Ishikawa (cell line): ENCODE data around the gene TSNAX.

Experiments used
- CEBPB ChIP-seq: IDR thresholded peaks from 2 replicates; pipeline ENCODE4 v1.6.1; 2012
- CREB1 ChIP-seq: IDR thresholded peaks from 2 replicates; pipeline ENCODE4 v1.6.1; 2012; ENCODE audit warnings: low read depth
- EGR1 ChIP-seq: IDR thresholded peaks from 2 replicates; pipeline ENCODE4 v1.6.1; 2012
- EP300 ChIP-seq: IDR thresholded peaks from 2 replicates; pipeline ENCODE4 v1.6.1; 2012; ENCODE audit warnings: borderline replicate concordance
- FOXM1 ChIP-seq: IDR thresholded peaks from 2 replicates; pipeline ENCODE4 v1.6.1; 2012; ENCODE audit warnings: low read depth, borderline replicate concordance
- MAX ChIP-seq: IDR thresholded peaks from 2 replicates; pipeline ENCODE4 v1.6.1; 2012
- NFIC ChIP-seq: IDR thresholded peaks from 2 replicates; pipeline ENCODE4 v1.6.1; 2012
- RAD21 ChIP-seq: IDR thresholded peaks from 2 replicates; pipeline ENCODE4 v1.6.1; 2012; ENCODE audit warnings: low read depth
- REST ChIP-seq: IDR thresholded peaks from 2 replicates; pipeline ENCODE4 v1.6.1; 2012; ENCODE audit warnings: low read depth, mild to moderate bottlenecking
- TAF1 ChIP-seq: IDR thresholded peaks from 2 replicates; pipeline ENCODE4 v1.6.1; 2012; ENCODE audit warnings: low read depth, mild to moderate bottlenecking
- TCF12 ChIP-seq: IDR thresholded peaks from 2 replicates; pipeline ENCODE4 v1.6.1; 2012; ENCODE audit warnings: low read depth
- TEAD4 ChIP-seq: IDR thresholded peaks from 2 replicates; pipeline ENCODE4 v1.6.1; 2012
- USF1 ChIP-seq: IDR thresholded peaks from 2 replicates; pipeline ENCODE4 v1.6.1; 2012
- YY1 ChIP-seq: IDR thresholded peaks from 2 replicates; pipeline ENCODE4 v1.6.1; 2012; ENCODE audit warnings: low read depth
- ZBTB7A ChIP-seq: IDR thresholded peaks from 2 replicates; pipeline ENCODE4 v1.6.1; 2012; ENCODE audit warnings: low read depth

The TSNAX gene

GRCh38 chr1:231561647-231562383 is 33.3 kb downstream of the TSNAX start:
- TF ChIP-seq CREB1 (no peak), MAX (no peak)

- no peak for TF ChIP-seq CEBPB
- no peak for TF ChIP-seq TEAD4
- TF ChIP-seq EP300, result no peak
- no peak for TF ChIP-seq TCF12
- TF ChIP-seq TAF1, result no peak
- no peak for TF ChIP-seq USF1
- no peak for TF ChIP-seq NFIC
- no peak for TF ChIP-seq ZBTB7A
- no peak for TF ChIP-seq RAD21
- no peak for TF ChIP-seq YY1
- no peak for TF ChIP-seq MAX
- TF ChIP-seq CREB1, result no peak
Measured at GRCh38 chr1:231563247-231563646, 34.8 kb downstream of the TSNAX start.

GRCh38 chr1:231564373-231564772 is 35.9 kb downstream of the TSNAX start:
- TF ChIP-seq EGR1, result no peak
- TF ChIP-seq MAX, result no peak
- TF ChIP-seq YY1, result no peak
- TF ChIP-seq NFIC, result no peak

GRCh38 chr1:231566496-231566895 is 38.0 kb downstream of the TSNAX start:
- no peak for TF ChIP-seq NFIC
- TF ChIP-seq REST, result no peak
- no peak for TF ChIP-seq RAD21
- TF ChIP-seq EP300, result no peak
- no peak for TF ChIP-seq YY1
- TF ChIP-seq EGR1, result no peak
- TF ChIP-seq CEBPB, result no peak
- no peak for TF ChIP-seq TCF12

- TF ChIP-seq YY1, result no peak
- no peak for TF ChIP-seq TAF1
- TF ChIP-seq CREB1, result no peak
- no peak for TF ChIP-seq CEBPB
- TF ChIP-seq USF1, result no peak
- no peak for TF ChIP-seq REST
- no peak for TF ChIP-seq ZBTB7A
- TF ChIP-seq EGR1, result no peak
- TF ChIP-seq FOXM1, result no peak
- TF ChIP-seq RAD21, result no peak
- no peak for TF ChIP-seq MAX
- no peak for TF ChIP-seq NFIC
- TF ChIP-seq EP300, result no peak
- no peak for TF ChIP-seq TEAD4
- TF ChIP-seq TCF12, result no peak
Measured at GRCh38 chr1:231571904-231572303, 43.4 kb downstream of the TSNAX start.

GRCh38 chr1:231575472-231575871 is 47.0 kb downstream of the TSNAX start:
- no peak for TF ChIP-seq TEAD4
- TF ChIP-seq YY1, result no peak
